Keratinocyte (primary cell): ENCODE measurements around the gene FRMD4B.
"Not testable (repeated sequence)": the region's sequence is repeated elsewhere in the genome, so short reads cannot be mapped to it uniquely, and the experiment has no call there.

Experiments
- EZH2 ChIP-seq: IDR thresholded peaks from one replicate; pipeline ENCODE4 v1.6.1; 2012; ENCODE audit warnings: inconsistent platforms, mild to moderate bottlenecking, low read length, moderate library complexity
- TF ChIP-seq, protein P1 (sequence below), 3 experiments: IDR thresholded peaks in 1 of 3; conservative IDR thresholded peaks in 1 of 3; optimal IDR thresholded peaks in 1 of 3; 2 replicates in 2 of 3; 3 replicates in 1 of 3; pipeline versions ENCODE3 to v1.5.1; 2011; ENCODE audit warnings: low read length in 3 of 3, mild to moderate bottlenecking in 3 of 3, moderate library complexity in 2 of 3, control low read depth in 1 of 3, inconsistent platforms in 1 of 3; ENCODE audit not compliant: insufficient read depth in 2 of 3; ENCODE audit errors: extremely low read depth in 1 of 3

DNA sequence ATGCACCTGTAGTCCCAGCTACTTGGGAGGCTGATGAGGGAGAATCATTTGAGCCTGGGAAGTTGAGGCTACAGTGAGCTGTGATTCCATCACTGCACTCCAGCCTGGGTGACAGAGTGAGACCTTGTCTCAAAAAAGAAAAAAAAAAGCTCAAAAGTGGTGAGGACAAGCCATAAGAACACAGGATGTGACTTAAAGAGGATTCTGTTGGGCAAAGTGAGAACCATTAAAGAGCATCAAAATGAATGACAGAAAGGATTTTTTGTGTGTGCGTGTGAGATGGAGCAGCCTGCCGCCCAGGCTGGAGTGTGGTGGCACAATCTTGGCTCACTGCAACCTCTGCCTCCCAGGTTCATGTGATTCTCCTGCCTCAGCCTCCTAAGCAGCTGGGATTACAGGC, 119.8 kb downstream of the FRMD4B start:
- TF ChIP-seq, protein P1, sequence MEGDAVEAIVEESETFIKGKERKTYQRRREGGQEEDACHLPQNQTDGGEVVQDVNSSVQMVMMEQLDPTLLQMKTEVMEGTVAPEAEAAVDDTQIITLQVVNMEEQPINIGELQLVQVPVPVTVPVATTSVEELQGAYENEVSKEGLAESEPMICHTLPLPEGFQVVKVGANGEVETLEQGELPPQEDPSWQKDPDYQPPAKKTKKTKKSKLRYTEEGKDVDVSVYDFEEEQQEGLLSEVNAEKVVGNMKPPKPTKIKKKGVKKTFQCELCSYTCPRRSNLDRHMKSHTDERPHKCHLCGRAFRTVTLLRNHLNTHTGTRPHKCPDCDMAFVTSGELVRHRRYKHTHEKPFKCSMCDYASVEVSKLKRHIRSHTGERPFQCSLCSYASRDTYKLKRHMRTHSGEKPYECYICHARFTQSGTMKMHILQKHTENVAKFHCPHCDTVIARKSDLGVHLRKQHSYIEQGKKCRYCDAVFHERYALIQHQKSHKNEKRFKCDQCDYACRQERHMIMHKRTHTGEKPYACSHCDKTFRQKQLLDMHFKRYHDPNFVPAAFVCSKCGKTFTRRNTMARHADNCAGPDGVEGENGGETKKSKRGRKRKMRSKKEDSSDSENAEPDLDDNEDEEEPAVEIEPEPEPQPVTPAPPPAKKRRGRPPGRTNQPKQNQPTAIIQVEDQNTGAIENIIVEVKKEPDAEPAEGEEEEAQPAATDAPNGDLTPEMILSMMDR (optimal IDR thresholded peaks at IDR 0.05 in 1 of 3, IDR thresholded peaks at IDR 0.05 in 1 of 3, conservative IDR thresholded peaks at IDR 0.05 in 1 of 3; ENCODE audit: extremely low read depth in 1 of 3, insufficient read depth in 2 of 3, low read length in 3 of 3), result not testable (repeated sequence)
- TF ChIP-seq EZH2, result not testable (repeated sequence)
